ENCODE measurements around the gene AGPAT2. TPM values are rescaled to one million over a fixed set of nuclear protein-coding genes. Genes with fewer than 3 reads are reported as not detected.

The AGPAT2 gene
- total RNA-seq, 1 donor from 2014 or later: 16.6 TPM

GRCh38 chr9:136655536-136656182 lies 31.6 kb downstream of the AGPAT2 start:
- intact Hi-C loops (cut with micrococcal nuclease): no loop called here
- Mint-ChIP-seq H3K4me1 (peaks cover 28% of the 10 kb centered on the region), H3K36me3 (ENCODE audit: low read depth) (no peaks in the 10 kb centered on the region), H3K27ac (no peak overlapping the region), H3K27me3 (peaks cover 38% of the 10 kb centered on the region), H3K9me3 (no peaks in the 10 kb centered on the region), H3K4me3 (no peak overlapping the region)
- TF ChIP-seq CTCF (IDR thresholded peaks at IDR 0.05): no peak
- ChIA-PET POLR2A (no interaction called here), CTCF (no interaction called here)
- ATAC-seq (ENCODE audit: low read depth) (no peak), DNase-seq (peak; percentile 15)

- intact Hi-C loops (cut with micrococcal nuclease): no loop called here
- Mint-ChIP-seq H3K4me3 (no peak overlapping the region), H3K4me1 (peaks cover 31% of the 10 kb centered on the region), H3K36me3 (ENCODE audit: low read depth) (no peaks in the 10 kb centered on the region), H3K9me3 (no peaks in the 10 kb centered on the region), H3K27ac (no peak overlapping the region), H3K27me3 (peaks cover 39% of the 10 kb centered on the region)
- ChIA-PET CTCF (no interaction called here), POLR2A (no interaction called here)
- peak; percentile 19 for DNase-seq
- no peak for TF ChIP-seq CTCF (IDR thresholded peaks at IDR 0.05)
- ATAC-seq (ENCODE audit: low read depth): no peak
Observed at GRCh38 chr9:136654820-136655535, 32.3 kb downstream of the AGPAT2 start.

- TF ChIP-seq CTCF (IDR thresholded peaks at IDR 0.05): no peak
- Mint-ChIP-seq H3K36me3 (ENCODE audit: low read depth) (no peaks in the 10 kb centered on the region), H3K9me3 (no peaks in the 10 kb centered on the region), H3K27me3 (peaks cover 39% of the 10 kb centered on the region), H3K4me3 (no peak overlapping the region), H3K4me1 (peaks cover 30% of the 10 kb centered on the region), H3K27ac (no peak overlapping the region)
- POLR2A ChIA-PET: no interaction called here
- DNase-seq (no peak), ATAC-seq (ENCODE audit: low read depth) (no peak)
- intact Hi-C loops (cut with micrococcal nuclease): no loop called here
- CTCF ChIA-PET: no interaction called here
Observed at GRCh38 chr9:136653323-136654079, 33.8 kb downstream of the AGPAT2 start.

- CTCF ChIA-PET: no interaction called here
- intact Hi-C loops (cut with micrococcal nuclease): no loop called here
- TF ChIP-seq CTCF (IDR thresholded peaks at IDR 0.05): no peak
- H3K36me3 Mint-ChIP-seq (ENCODE audit: low read depth): no peaks in the 10 kb centered on the region
- H3K27ac Mint-ChIP-seq: no peak overlapping the region
- no peak overlapping the region for H3K4me3 Mint-ChIP-seq
- peaks cover 29% of the 10 kb centered on the region for H3K27me3 Mint-ChIP-seq
- POLR2A ChIA-PET: interaction anchor here (0.6 kb wide), 1 partner anchor 14 kb away, joined by 5 read pairs; no protein-coding TSS in a partner anchor
- no peaks in the 10 kb centered on the region for H3K9me3 Mint-ChIP-seq
- ATAC-seq (ENCODE audit: low read depth): no peak
- no peak for DNase-seq
- H3K4me1 Mint-ChIP-seq: peaks cover 25% of the 10 kb centered on the region
Observed at GRCh38 chr9:136651860-136652259, 35.4 kb downstream of the AGPAT2 start.

- ChIA-PET CTCF (interaction anchor here (0.7 kb wide), 1 partner anchor 408 kb away, joined by 3 read pairs; no protein-coding TSS in a partner anchor), POLR2A (no interaction called here)
- Mint-ChIP-seq H3K4me1 (peaks cover 21% of the 10 kb centered on the region), H3K4me3 (no peak overlapping the region), H3K27me3 (peaks cover 23% of the 10 kb centered on the region), H3K9me3 (no peaks in the 10 kb centered on the region), H3K27ac (no peak overlapping the region), H3K36me3 (ENCODE audit: low read depth) (no peaks in the 10 kb centered on the region)
- ATAC-seq (ENCODE audit: low read depth) (peak; percentile 66), DNase-seq (peak; percentile 15)
- intact Hi-C loops (cut with micrococcal nuclease): no loop called here
- TF ChIP-seq CTCF (IDR thresholded peaks at IDR 0.05): no peak
Observed at GRCh38 chr9:136650648-136651047, 36.6 kb downstream of the AGPAT2 start.

All from activated B cell treated with CpG ODN at 0.5 μM for 24 hours (primary cell).